A549 (cell line): ENCODE measurements around the gene NFIX.

ENCODE experiments used
- CTCF ChIP-seq: fragments of >200 bp; sonication (Bioruptor Twin); formaldehyde crosslinking; IDR thresholded peaks from 3 replicates; pipeline ENCODE4 v1.5.1; 2016
- EP300 ChIP-seq, 2 experiments: fragments of >200 bp; sonication (Bioruptor Twin); formaldehyde crosslinking; IDR thresholded peaks; 2 replicates in 1 of 2; 3 replicates in 1 of 2; pipeline ENCODE4 v1.6.1; 2016 to 2017
- FOSL2 ChIP-seq, 2 experiments: fragments of 450-650 bp in 1 of 2; fragments of >200 bp in 1 of 2; sonication (Bioruptor Twin) in 1 of 2; formaldehyde crosslinking; IDR thresholded peaks; 2 replicates each; pipeline versions ENCODE4 v1.5.0 to v1.6.1; 2016 to 2020; ENCODE audit warnings: mild to moderate bottlenecking in 1 of 2, moderate library complexity in 1 of 2
- GATA3 ChIP-seq: IDR thresholded peaks from 2 replicates; pipeline ENCODE4 v1.6.1; 2012; ENCODE audit warnings: borderline replicate concordance
- JUN ChIP-seq, 2 experiments: fragments of >200 bp; sonication (Bioruptor Twin); formaldehyde crosslinking; IDR thresholded peaks; 2 replicates in 1 of 2; 3 replicates in 1 of 2; pipeline ENCODE4 v1.6.1; 2016 to 2017
- MYC ChIP-seq: IDR thresholded peaks from 2 replicates; pipeline ENCODE4 v1.6.1; 2012; ENCODE audit warnings: mild to moderate bottlenecking, inconsistent platforms, low read length, improper control_type of control experiment, borderline replicate concordance
- POLR2A ChIP-seq: IDR thresholded peaks from 2 replicates; pipeline ENCODE4 v1.6.1; 2012; ENCODE audit warnings: mild to moderate bottlenecking, low read length

- TF ChIP-seq FOSL2 (IDR thresholded peaks at IDR 0.05) (no peak), FOSL2 (CRISPR knock-in tag; IDR thresholded peaks at IDR 0.05) (no peak), MYC (no peak), CTCF (no peak), GATA3 (no peak), EP300 (IDR thresholded peaks at IDR 0.05) (no peak), JUN (IDR thresholded peaks at IDR 0.05) (no peak), POLR2A (no peak)
These were observed 29.1 kb downstream of the NFIX start for GRCh38 chr19:13024126-13024950.
